Measurements from ENCODE around the gene SLC6A12.

GRCh38 chr12:256958-257357 is 43.0 kb upstream of the SLC6A12 start:
- TF ChIP-seq POLR2A (IDR thresholded peaks at IDR 0.05): no peak
- TF ChIP-seq CTCF (IDR thresholded peaks at IDR 0.05): no peak

Data from Peyer's patch (tissue), 4 donors.